ENCODE results near the gene CADM1. TPM values are rescaled to one million over a fixed set of nuclear protein-coding genes. Genes with fewer than 3 reads are reported as not detected.

Gene CADM1
- total and polyA plus RNA-seq, 9 donors: 6.6 to 61.2 (median 17.2) TPM

DNA sequence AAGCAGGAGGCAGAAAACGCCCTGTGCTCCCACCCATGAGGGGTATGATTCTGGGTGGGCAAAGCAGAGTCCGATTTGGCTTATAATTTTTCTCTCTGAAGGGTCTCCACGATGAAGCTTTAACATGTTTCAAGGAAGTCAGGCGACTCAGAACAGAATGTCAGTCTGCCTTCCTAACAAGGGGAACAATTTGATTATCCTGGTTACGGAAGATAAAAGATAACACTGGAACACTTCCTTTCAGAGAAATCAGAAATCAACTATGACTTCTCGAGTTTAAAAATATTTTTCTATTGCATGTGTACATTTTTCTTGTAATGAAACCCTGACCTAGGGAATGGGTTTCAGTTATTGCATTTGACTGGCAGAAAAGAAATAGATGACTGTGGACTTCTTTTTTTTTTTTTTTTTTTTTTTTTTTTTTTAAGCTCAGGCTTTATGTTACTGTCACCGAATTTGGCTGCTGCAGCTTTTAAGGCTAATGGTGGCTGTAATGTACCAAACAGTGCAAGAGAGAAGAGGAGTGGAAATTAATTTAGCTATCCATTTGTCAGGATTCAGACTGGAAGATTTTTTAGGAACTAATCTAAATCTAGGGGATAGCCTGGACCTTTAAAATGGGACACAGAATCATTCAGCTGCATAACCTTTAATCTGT, 297.7 kb downstream of the CADM1 start:
- TF ChIP-seq POLR2A (IDR thresholded peaks at IDR 0.05): no peak
- TF ChIP-seq, protein P1, sequence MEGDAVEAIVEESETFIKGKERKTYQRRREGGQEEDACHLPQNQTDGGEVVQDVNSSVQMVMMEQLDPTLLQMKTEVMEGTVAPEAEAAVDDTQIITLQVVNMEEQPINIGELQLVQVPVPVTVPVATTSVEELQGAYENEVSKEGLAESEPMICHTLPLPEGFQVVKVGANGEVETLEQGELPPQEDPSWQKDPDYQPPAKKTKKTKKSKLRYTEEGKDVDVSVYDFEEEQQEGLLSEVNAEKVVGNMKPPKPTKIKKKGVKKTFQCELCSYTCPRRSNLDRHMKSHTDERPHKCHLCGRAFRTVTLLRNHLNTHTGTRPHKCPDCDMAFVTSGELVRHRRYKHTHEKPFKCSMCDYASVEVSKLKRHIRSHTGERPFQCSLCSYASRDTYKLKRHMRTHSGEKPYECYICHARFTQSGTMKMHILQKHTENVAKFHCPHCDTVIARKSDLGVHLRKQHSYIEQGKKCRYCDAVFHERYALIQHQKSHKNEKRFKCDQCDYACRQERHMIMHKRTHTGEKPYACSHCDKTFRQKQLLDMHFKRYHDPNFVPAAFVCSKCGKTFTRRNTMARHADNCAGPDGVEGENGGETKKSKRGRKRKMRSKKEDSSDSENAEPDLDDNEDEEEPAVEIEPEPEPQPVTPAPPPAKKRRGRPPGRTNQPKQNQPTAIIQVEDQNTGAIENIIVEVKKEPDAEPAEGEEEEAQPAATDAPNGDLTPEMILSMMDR (IDR thresholded peaks at IDR 0.05): no peak
- no peak for TF ChIP-seq EP300 (IDR thresholded peaks at IDR 0.05)
- Histone ChIP-seq H3K4me1 (ENCODE audit: insufficient read depth) (no peaks in the 10 kb centered on the region), H3K4me3 (no peak overlapping the region), H3K27ac (no peak overlapping the region), H3K9me3 (no peaks in the 10 kb centered on the region), H3K36me3 (no peaks in the 10 kb centered on the region), H3K27me3 (no peaks in the 10 kb centered on the region)
- intact Hi-C loops (cut with DNase I): no loop called here
- no peak for DNase-seq
- WGBS, 3 donors: 89 to 91% (median 90%) methylated on average over 7 of the region's 7 CpGs

DNA sequence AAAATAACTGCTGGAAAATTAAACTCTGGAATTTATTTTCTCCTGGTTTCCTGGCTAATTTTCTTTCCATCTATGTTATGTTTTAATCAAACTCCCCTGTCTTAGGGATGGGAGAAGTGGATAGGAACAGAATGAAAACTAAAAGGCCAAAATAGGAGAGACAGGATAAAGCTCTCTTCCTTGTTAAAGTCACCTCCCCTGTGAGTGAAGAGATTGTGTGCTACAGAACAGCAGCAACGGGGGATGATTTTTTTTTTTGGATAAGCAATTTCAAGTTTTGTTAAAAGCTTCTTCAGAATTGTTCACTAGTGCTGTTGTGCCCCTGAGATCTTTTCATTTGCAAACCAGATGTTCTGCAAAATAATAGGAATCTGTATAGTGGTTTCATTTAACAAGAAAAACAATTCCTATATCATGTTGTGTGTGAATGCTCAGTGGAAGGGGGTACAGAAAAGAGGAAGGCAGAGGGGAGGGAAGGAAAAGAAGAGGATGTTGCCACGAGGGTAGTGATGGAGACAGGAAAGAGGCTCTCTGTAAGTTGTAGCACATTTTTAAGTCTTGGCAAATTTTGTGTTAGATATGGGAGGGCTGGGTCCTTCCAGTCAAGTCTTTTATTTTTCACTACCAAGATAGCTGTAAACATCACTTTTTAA, 301.2 kb downstream of the CADM1 start:
- Histone ChIP-seq H3K36me3 (no peaks in the 10 kb centered on the region), H3K9me3 (no peaks in the 10 kb centered on the region), H3K27ac (no peak overlapping the region), H3K27me3 (no peaks in the 10 kb centered on the region), H3K4me1 (ENCODE audit: insufficient read depth) (no peaks in the 10 kb centered on the region), H3K4me3 (no peak overlapping the region)
- TF ChIP-seq, protein P1 (IDR thresholded peaks at IDR 0.05): no peak
- no peak for TF ChIP-seq EP300 (IDR thresholded peaks at IDR 0.05)
- WGBS, 3 donors: 17 to 28% (median 27%) methylated on average over 2 of the region's 2 CpGs
- intact Hi-C loops (cut with DNase I): no loop called here
- DNase-seq: no peak

DNA sequence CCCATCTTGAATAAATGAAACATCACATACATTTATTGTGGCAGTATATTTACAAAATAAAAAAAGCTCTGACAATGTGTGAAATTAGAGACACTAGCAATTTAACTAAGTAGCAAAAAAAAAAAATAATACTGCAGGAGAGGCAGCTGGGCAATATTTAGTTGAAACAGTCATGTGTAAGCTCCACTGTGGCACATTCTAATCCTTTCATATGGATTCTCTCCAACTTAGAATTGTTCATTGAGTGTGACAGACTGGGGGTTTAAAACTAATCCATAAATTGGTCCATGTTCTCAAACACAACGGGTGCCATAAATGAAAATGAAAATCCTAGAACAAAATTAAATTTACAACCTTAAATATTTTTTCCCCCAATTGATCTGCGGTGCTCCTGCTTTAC, 302.1 kb downstream of the CADM1 start:
- no peaks in the 10 kb centered on the region for H3K9me3 ChIP-seq
- no peak overlapping the region for H3K27ac ChIP-seq
- H3K4me3 ChIP-seq: no peak overlapping the region
- no peaks in the 10 kb centered on the region for H3K4me1 ChIP-seq (ENCODE audit: insufficient read depth)
- intact Hi-C loops (cut with DNase I): no loop called here
- TF ChIP-seq POLR2A (IDR thresholded peaks at IDR 0.05): no peak
- TF ChIP-seq EP300 (IDR thresholded peaks at IDR 0.05): no peak
- TF ChIP-seq, protein P1 (IDR thresholded peaks at IDR 0.05): no peak
- H3K36me3 ChIP-seq: no peaks in the 10 kb centered on the region
- DNase-seq: no peak
- WGBS, 3 donors: 89 to 94% (median 94%) methylated on average over 2 of the region's 2 CpGs
- H3K27me3 ChIP-seq: no peaks in the 10 kb centered on the region

DNA sequence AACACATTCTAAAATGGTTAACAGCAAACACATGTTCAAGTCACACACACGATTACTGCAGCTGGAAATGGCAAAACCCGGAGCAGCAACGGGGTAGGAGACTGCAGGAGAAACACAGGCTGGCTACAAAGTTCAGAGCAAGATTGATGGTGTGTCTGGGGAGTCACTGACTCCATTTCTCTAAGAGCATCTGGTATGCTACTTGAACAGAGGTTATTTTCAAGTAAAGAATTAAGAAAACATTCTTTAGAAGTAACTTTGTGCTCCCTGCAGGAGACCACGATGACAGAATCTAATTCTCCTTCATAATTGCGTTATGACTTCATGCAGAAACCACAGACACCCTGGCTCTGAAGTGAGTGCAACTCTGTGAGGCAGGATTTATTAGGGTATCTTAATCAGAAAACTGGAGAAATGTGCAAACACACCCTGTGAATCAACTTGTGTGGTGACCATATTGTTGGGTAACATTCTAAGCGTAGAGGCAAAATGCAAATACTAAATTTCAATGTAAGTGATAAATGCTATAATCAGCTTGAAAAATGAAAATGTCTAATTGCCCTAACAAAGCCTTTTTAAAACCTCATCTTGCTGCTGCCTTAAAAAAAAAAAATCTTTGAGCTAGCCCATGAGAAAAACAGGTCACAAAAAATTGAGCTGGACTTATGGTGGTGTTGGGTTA, 303.0 kb downstream of the CADM1 start:
- 46 to 62% (median 53%) methylated on average over 6 of the region's 6 CpGs for WGBS, 3 donors
- no peak overlapping the region for H3K27ac ChIP-seq
- TF ChIP-seq, protein P1 (IDR thresholded peaks at IDR 0.05): no peak
- TF ChIP-seq EP300 (IDR thresholded peaks at IDR 0.05) (no peak), POLR2A (IDR thresholded peaks at IDR 0.05) (no peak)

More for the DNA sequence above, 303.0 kb downstream of the CADM1 start:
- no peaks in the 10 kb centered on the region for H3K27me3 ChIP-seq
- no peaks in the 10 kb centered on the region for H3K36me3 ChIP-seq
- H3K4me3 ChIP-seq: no peak overlapping the region
- H3K4me1 ChIP-seq (ENCODE audit: insufficient read depth): no peaks in the 10 kb centered on the region
- DNase-seq: no peak
- no peaks in the 10 kb centered on the region for H3K9me3 ChIP-seq
- intact Hi-C loops (cut with DNase I): no loop called here
